DND-41 (cell line): ENCODE measurements around the gene EPHX1.

ENCODE experiments used
- EZH2 ChIP-seq: IDR thresholded peaks from 3 replicates; pipeline ENCODE4 v1.6.1; 2012; ENCODE audit warnings: borderline replicate concordance, low read depth, mild to moderate bottlenecking, moderate library complexity, low read length, inconsistent platforms; ENCODE audit not compliant: severe bottlenecking
- TF ChIP-seq, protein P1 (sequence below): IDR thresholded peaks from 2 replicates; pipeline ENCODE4 v1.5.1; 2012; ENCODE audit warnings: borderline replicate concordance, low read length, moderate library complexity, mild to moderate bottlenecking; ENCODE audit not compliant: poor library complexity, severe bottlenecking; ENCODE audit errors: extremely low read depth

DNA sequence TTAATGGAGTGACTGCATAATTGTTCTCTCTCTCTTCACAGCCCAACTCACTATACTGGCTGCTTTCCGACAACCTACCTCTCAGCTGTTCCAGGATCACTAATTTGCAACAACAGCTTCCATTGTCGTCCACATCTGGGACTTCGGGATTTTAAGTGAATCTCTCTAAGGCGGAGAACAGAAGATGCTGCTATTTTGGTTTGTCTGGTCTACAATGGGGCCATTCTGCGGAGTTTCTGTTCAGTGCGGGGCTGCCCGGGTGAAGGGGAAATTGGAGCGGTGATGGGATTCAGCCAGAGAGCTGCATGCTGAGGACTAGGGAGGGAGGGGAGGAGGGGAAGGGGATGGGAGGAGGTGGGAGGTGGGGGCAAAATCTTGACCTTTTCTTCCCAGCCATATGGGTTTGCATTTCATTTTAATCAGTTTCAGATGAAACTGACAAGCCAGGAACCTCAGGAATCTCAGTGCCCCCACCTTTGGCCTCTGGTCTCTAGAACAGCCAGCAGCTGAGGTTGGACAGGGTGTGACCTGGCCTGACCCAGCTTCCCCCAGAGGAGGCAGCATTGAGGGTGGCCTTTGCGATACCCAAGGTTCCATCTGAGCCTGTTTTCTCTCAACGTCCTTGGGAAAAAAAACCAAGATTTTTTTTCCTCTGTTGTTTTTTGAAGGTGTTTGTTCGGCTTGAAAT is 39.2 kb upstream of the EPHX1 start:
- TF ChIP-seq, protein P1, sequence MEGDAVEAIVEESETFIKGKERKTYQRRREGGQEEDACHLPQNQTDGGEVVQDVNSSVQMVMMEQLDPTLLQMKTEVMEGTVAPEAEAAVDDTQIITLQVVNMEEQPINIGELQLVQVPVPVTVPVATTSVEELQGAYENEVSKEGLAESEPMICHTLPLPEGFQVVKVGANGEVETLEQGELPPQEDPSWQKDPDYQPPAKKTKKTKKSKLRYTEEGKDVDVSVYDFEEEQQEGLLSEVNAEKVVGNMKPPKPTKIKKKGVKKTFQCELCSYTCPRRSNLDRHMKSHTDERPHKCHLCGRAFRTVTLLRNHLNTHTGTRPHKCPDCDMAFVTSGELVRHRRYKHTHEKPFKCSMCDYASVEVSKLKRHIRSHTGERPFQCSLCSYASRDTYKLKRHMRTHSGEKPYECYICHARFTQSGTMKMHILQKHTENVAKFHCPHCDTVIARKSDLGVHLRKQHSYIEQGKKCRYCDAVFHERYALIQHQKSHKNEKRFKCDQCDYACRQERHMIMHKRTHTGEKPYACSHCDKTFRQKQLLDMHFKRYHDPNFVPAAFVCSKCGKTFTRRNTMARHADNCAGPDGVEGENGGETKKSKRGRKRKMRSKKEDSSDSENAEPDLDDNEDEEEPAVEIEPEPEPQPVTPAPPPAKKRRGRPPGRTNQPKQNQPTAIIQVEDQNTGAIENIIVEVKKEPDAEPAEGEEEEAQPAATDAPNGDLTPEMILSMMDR: no peak
- TF ChIP-seq EZH2: no peak
